Skeletal muscle cell (primary cell): ENCODE data around the gene ENO3.

ENCODE experiments used
- DNase-seq: peaks from one replicate; pipeline ENCODE4 v3.0.0-alpha.2; 2010; ENCODE audit warnings: low read depth
- H3K4me3 ChIP-seq: 2 replicates; pipeline ENCODE4 v1.5.1; 2011; ENCODE audit warnings: low read depth, mild to moderate bottlenecking, control low read depth, low read length, moderate library complexity

The ENO3 gene

GRCh38 chr17:4934173-4934979, 16.5 kb upstream of the ENO3 start:
- no peak overlapping the region for H3K4me3 ChIP-seq
- no peak for DNase-seq

DNA sequence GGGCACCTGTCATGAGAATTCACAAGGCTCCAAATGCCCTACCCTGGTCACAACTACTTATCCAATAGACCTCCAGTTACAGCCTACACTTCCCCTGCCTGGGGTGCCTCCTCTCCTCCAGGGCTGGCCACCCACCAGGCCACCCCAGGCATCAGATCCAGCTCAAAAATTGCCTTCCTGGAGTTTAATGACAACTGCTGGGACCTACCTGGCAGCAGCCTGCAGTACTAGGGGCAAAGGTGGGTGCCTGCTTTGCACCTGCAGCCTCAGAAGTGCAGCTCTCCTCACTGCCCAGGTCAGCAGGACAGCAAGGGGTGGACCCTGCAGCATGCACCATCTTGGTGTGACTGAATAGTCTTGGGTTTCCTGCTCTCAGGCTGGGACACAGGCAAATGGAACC, 15.3 kb upstream of the ENO3 start:
- no peak for DNase-seq
- no peak overlapping the region for H3K4me3 ChIP-seq

- H3K4me3 ChIP-seq, result no peak overlapping the region
- no peak for DNase-seq
Observed at GRCh38 chr17:4936436-4936835, 14.5 kb upstream of the ENO3 start.

GRCh38 chr17:4937553-4937952, 13.4 kb upstream of the ENO3 start:
- no peak for DNase-seq
- no peak overlapping the region for H3K4me3 ChIP-seq

DNA sequence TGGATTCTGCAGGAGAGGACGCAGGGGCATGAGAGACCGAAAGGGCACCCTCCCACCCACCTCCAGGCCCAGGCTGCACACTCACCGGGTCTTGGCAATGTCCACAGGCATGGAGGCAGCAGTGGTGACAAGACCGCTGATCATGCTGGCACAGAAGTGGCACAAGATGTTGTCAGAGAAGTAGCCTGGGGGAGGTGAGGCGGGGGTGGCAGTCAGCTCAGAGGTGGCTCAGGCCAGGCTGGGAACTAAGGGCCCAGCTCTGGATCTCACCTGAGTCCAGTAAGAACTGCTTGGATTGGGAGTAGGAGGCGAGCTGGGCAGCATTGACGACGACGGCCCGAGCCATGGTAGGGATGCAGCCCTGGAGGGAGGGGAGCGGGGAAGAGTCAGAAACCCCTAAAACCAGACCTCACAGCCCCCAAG, 12.8 kb upstream of the ENO3 start:
- no peak for DNase-seq
- H3K4me3 ChIP-seq, result no peak overlapping the region

- DNase-seq, result no peak
- peak overlapping the region; percentile 91 for H3K4me3 ChIP-seq
Observed at GRCh38 chr17:4938688-4939545, 12.0 kb upstream of the ENO3 start.

DNA sequence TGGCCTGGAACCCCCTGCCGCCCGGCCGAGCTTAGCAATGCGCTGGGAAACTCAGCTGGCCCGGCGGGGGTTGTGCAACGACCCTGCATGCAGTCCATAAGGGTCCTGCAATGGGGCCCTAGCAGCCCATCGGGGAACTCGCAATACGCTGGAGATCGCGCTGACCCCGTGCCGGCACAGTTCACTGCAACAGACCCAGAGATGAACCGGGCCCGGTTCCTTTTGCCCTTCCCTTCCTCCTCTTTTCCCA, 11.4 kb upstream of the ENO3 start:
- no peak for DNase-seq
- H3K4me3 ChIP-seq, result peak overlapping the region; percentile 91

DNA sequence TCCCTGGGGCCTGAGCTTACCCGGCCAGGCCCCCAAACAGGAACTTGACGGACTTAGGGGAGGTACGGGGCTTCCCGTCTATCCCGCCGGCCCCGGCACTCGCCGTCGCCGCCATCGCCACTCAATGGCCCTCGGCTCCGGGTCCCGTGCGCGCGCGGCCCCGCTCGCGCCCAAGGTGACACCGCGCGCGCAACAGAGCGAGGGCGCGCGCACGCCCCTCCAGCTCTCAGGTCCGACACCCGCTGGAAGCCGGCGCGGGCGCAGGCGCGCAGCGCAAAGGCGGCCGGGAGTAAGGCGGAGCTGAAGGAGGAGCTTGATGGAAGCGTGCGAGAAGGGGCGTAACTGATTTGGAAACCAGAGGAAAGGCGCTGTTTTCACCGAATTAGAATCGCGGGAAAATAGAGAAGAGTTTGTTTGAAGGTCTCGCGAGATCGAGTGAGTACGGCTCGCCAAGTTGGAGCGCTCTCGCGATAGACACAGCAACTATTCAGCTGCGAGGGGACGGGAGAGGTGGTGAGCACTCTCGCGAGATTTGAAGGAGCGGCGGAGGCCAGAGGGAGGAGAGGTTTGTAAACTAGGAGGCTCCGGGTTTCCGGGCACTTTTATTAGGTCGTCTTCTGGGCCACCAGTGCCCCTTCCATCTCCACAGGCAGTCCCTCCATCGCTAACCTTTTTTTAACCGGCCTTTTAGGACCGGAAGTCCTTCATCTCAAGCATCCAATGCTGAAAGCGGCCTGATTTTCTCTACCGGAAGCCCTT, 10.9 kb upstream of the ENO3 start, which contains the start of the genes RNF167 and SLC25A11:
Gene RNF167 (plus strand): TSS at position 473 of the 759 bp plus-strand sequence. CDS start 642 bp downstream, outside the sequence.
Gene SLC25A11 (minus strand): TSS at position 251 of the 759 bp plus-strand sequence. CDS start 136 bp downstream, at position 115.
- peak within 1 kb of the TSS; percentile 91 for H3K4me3 ChIP-seq

GRCh38 chr17:4940555-4941318, 10.2 kb upstream of the ENO3 start:
- DNase-seq, result no peak

More for the DNA sequence above, 10.9 kb upstream of the ENO3 start, which contains the start of the genes RNF167 and SLC25A11:
- DNase-seq, result peak; percentile 99

GRCh38 chr17:4941319-4941610, 9.7 kb upstream of the ENO3 start:
- no peak for DNase-seq
- H3K4me3 ChIP-seq, result peak overlapping the region; percentile 91

More at GRCh38 chr17:4940555-4941318, 10.2 kb upstream of the ENO3 start:
- H3K4me3 ChIP-seq, result peak overlapping the region; percentile 91

DNA sequence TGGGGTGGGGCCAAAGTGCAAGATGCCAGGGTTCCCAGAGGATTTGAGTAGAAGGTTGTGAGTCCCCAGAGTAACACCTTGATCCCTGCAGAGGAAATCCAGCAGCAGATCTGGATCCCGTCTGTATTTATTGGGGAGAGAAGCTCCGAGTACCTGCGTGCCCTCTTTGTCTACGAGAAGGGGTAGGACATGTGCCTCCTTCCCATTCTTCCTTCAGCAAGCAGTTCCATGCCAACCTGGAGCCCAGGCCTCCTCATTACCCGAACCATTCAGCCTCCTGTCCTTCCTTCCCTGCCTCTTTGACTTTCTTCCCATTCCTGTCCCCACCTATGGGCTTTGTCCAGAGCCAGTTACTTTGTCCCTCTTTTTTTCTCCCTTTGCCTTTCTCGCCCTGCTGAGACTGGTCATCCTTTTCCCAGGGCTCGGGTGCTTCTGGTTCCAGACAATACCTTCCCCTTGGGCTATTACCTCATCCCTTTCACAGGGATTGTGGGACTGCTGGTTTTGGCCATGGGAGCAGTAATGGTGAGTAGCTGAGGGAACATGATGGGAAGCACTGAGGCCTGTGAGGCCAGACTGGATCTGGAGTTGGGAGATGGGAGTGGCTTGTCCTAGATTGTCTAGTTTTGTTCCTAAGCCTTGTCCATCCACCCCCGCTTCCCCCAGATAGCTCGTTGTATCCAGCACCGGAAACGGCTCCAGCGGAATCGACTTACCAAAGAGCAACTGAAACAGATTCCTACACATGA, 8.0 kb upstream of the ENO3 start:
- DNase-seq, result no peak
- no peak overlapping the region for H3K4me3 ChIP-seq

DNA sequence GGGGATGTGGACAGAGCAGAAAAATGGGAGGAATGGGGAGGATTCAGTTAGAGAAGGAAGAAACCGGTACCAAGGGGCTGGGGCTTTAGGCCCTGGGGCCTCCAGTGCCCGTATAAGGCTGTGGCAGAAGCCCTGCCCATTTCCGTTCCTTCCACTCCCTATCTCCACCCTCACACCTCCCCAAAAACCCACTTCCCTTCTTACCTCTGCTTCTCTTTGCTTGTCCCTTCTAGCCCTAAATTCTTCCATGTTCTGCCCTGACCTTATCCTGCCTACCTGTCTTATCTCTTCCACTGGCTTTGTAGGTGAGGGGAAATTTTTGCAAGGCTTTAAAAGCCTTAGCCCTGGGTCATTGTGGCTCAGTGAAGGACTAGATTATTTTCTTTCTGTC, 6.8 kb upstream of the ENO3 start:
- DNase-seq, result no peak

DNA sequence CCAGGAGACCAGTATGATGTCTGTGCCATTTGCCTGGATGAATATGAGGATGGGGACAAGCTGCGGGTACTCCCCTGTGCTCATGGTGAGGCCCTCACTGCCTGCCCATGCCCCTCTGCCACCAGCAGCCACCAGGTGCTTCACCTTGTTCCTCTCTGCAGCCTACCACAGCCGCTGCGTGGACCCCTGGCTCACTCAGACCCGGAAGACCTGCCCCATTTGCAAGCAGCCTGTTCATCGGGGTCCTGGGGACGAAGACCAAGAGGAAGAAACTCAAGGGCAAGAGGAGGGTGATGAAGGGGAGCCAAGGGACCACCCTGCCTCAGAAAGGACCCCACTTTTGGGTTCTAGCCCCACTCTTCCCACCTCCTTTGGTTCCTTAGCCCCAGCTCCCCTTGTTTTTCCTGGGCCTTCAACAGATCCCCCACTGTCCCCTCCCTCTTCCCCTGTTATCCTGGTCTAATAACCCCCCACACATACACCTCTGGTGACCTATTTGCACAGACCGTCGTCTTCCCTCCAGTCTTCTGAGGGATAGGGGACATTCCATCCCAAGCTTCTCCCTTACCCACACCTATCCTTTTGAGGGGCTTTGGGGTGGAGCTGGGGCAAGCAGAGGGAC, 6.3 kb upstream of the ENO3 start:
- H3K4me3 ChIP-seq, result no peak overlapping the region
- DNase-seq, result no peak

More for the DNA sequence above, 6.8 kb upstream of the ENO3 start:
- no peak overlapping the region for H3K4me3 ChIP-seq

DNA sequence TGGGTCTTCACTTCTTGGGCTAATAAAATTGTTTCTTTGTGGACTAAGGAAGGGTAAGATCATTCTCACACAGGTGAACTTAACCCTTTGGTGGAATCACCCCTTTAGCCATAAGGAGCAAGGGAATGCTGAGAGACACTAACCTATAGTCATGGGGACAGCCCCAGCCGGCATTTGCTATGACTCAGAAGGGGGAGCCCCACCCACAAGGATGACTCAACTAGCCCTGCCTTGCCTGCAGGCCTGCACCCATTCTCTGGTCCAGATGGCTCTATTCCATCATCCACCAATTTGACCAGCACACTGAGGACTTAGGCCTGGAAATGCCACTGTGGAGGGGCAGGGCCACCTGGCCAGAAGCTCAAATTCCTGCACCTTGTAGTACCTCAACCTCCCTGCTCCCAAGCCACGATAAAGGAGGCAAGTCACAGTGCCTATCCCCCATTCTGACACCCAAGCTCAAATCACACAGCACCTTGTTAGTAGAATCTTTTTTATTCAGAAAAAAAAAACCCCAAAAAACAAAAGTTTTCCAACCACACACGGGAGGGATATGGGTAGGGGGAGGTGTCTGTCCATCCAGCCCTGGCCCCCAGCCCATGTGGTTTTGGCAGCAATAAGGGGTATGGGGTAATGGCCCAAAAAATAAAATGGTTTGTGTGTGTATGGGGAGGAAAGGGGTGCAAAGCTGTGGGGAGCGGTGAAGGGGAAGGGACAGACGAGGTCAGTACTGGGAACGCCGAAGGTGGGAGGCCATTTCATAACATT, 5.6 kb upstream of the ENO3 start:
- peak; percentile 66 for DNase-seq
- peak overlapping the region; percentile 97 for H3K4me3 ChIP-seq

DNA sequence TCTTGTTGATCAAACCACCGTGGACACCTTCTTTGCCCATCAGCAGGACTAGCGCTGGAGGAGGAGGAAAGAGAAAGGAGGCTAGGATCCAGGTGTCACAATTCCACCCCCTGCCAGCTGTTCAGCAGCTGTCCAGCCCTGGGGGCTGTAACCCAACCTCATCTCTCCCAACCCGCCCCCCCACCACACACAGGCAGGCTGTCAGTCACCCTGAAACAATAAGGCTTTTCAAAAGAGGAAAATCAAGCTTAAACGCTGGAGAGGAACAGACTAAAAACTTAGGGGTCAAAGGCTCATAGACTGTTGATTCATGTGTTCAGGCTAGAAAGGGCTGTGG, 5.0 kb upstream of the ENO3 start:
- peak overlapping the region; percentile 97 for H3K4me3 ChIP-seq
- no peak for DNase-seq

- peak overlapping the region; percentile 97 for H3K4me3 ChIP-seq
- no peak for DNase-seq
Observed at GRCh38 chr17:4946312-4946976, 4.5 kb upstream of the ENO3 start.

DNA sequence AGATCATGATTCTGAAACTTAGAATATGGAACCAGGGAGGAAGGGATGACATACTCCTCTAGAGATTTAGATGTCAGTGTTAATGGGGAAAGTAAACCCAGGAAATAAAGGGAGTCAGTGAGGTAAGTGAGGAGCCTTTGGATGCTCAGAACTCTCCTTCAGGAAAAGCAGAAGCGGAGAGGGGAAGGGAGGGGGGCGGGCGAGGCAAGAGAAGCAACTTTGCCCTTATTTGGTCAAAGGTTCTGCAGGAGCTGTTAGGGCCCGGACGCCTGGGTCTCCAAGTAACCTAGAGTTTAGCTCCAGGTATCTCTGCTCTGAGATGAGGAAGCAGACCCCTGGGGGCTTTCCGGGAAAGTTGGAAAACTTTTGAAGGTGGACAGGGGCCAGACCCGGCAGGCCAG, 3.9 kb upstream of the ENO3 start:
- H3K4me3 ChIP-seq, result peak overlapping the region; percentile 97
- DNase-seq, result no peak
